Thoracic aorta (tissue), 2 donors: ENCODE measurements around the gene RELN. TPM values are rescaled to one million over a fixed set of nuclear protein-coding genes. Genes with fewer than 3 reads are reported as not detected.

Experiments
- ATAC-seq: fragments of 150-250 bp; one replicate; pipeline ENCODE4 v1.8.0; 2017; ENCODE audit warnings: low read depth; ENCODE audit not compliant: insufficient number of reproducible peaks, low FRiP score
- DNase-seq: peaks from one replicate; pipeline ENCODE4 v3.0.0-alpha.2; 2020; ENCODE audit warnings: low spot score
- H3K27ac ChIP-seq, 2 donors: fragments of 200-600 bp; sonication (generic); 1 replicate in 1 of 2; 2 replicates in 1 of 2; pipeline ENCODE4 v1.5.1; 2016; ENCODE audit warnings: mild to moderate bottlenecking in 2 of 2, moderate library complexity in 2 of 2
- H3K27me3 ChIP-seq: fragments of 200-600 bp; sonication (generic); replicated peaks from 2 replicates; pipeline ENCODE4 v1.6.0; 2016; ENCODE audit warnings: mild to moderate bottlenecking; ENCODE audit not compliant: insufficient read depth
- H3K36me3 ChIP-seq: fragments of 200-600 bp; sonication (generic); one replicate; pipeline ENCODE4 v1.5.1; 2016
- H3K4me1 ChIP-seq, 2 donors: fragments of 200-600 bp; sonication (generic); 1 replicate in 1 of 2; 2 replicates in 1 of 2; pipeline versions ENCODE4 v1.5.1 to v1.6.0; 2016; ENCODE audit warnings: low read depth in 2 of 2, mild to moderate bottlenecking in 1 of 2; ENCODE audit not compliant: control insufficient read depth in 1 of 2
- H3K4me3 ChIP-seq: fragments of 200-600 bp; sonication (generic); 2 replicates; pipeline ENCODE4 v1.5.1; 2016; ENCODE audit warnings: mild to moderate bottlenecking
- H3K9me3 ChIP-seq: fragments of 200-600 bp; sonication (generic); 2 replicates; pipeline ENCODE4 v1.5.1; 2016
- total RNA-seq, 2 donors: library from RNA; depleted of rRNA; stranded (reverse); fragments of >200 nt; gene quantifications; one replicate each; pipeline versions ENCODE4 v1.1.0 to v1.2.3, GENCODE V29; 2016
- TF ChIP-seq, protein P1 (sequence below): fragments of 200-600 bp; sonication (generic); IDR thresholded peaks from one replicate; pipeline ENCODE4 v1.5.1; 2019; ENCODE audit warnings: antibody characterized with exemption

RELN gene
- total RNA-seq, 2 donors from 2014 or later = 0.49 to 5.1 TPM

DNA sequence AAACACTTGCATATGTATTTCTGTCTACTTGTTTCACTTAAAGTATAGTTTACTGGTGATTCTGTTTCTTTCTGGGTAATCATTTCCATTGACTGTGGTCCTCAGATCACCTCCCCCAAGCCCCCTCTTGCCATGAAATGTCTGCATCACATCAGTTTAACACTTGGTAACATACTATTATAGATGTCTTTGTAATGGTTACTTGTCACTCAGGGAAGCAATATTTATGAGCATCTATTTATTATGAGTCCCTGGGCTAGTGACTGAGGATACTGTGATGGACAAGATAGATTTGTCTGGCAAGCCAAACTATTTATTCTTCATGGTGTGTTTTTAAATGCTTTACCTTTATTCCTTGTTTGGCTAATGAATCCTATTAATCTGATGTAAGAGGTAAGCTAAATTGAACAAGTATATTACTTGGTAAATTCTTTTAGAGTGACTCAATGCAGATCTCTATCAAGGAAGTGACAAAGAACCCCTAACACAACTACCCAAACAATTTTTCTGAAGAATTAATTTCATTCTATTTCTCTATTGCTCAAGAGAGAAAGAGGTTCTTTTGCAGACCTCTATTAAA is 270.9 kb downstream of the RELN start:
- no peak overlapping the region for H3K27ac ChIP-seq
- no peaks in the 10 kb centered on the region for H3K9me3 ChIP-seq
- TF ChIP-seq, protein P1, sequence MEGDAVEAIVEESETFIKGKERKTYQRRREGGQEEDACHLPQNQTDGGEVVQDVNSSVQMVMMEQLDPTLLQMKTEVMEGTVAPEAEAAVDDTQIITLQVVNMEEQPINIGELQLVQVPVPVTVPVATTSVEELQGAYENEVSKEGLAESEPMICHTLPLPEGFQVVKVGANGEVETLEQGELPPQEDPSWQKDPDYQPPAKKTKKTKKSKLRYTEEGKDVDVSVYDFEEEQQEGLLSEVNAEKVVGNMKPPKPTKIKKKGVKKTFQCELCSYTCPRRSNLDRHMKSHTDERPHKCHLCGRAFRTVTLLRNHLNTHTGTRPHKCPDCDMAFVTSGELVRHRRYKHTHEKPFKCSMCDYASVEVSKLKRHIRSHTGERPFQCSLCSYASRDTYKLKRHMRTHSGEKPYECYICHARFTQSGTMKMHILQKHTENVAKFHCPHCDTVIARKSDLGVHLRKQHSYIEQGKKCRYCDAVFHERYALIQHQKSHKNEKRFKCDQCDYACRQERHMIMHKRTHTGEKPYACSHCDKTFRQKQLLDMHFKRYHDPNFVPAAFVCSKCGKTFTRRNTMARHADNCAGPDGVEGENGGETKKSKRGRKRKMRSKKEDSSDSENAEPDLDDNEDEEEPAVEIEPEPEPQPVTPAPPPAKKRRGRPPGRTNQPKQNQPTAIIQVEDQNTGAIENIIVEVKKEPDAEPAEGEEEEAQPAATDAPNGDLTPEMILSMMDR = no peak
- ATAC-seq = no peak
- no peak for DNase-seq
- no peak overlapping the region for H3K4me3 ChIP-seq
- no peaks in the 10 kb centered on the region for H3K36me3 ChIP-seq
- no peaks in the 10 kb centered on the region for H3K4me1 ChIP-seq
- no peaks in the 10 kb centered on the region for H3K27me3 ChIP-seq

DNA sequence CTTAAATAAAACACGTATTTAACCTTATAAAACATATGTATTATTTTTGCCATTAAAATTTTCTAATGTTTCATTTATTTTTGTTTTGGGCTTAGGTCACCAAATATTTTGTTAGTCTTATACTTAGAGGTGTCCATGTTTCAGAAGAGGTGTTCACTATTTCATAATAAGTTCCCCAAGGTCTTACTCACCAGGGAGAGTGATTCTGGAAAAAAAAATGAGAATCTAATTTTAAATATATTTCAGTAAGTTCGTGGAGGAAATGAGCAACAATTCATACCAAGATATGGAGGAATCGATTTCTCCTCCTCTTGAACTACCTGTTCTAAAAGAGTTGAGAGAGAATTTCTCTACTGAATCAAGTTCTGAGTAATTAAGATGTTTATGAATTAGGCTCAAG is 271.9 kb downstream of the RELN start:
- no peaks in the 10 kb centered on the region for H3K9me3 ChIP-seq
- H3K4me3 ChIP-seq = no peak overlapping the region
- no peak overlapping the region for H3K27ac ChIP-seq
- no peaks in the 10 kb centered on the region for H3K4me1 ChIP-seq
- ATAC-seq (no peak), DNase-seq (no peak)
- TF ChIP-seq, protein P1 = no peak
- H3K27me3 ChIP-seq = no peaks in the 10 kb centered on the region
- H3K36me3 ChIP-seq = no peaks in the 10 kb centered on the region

DNA sequence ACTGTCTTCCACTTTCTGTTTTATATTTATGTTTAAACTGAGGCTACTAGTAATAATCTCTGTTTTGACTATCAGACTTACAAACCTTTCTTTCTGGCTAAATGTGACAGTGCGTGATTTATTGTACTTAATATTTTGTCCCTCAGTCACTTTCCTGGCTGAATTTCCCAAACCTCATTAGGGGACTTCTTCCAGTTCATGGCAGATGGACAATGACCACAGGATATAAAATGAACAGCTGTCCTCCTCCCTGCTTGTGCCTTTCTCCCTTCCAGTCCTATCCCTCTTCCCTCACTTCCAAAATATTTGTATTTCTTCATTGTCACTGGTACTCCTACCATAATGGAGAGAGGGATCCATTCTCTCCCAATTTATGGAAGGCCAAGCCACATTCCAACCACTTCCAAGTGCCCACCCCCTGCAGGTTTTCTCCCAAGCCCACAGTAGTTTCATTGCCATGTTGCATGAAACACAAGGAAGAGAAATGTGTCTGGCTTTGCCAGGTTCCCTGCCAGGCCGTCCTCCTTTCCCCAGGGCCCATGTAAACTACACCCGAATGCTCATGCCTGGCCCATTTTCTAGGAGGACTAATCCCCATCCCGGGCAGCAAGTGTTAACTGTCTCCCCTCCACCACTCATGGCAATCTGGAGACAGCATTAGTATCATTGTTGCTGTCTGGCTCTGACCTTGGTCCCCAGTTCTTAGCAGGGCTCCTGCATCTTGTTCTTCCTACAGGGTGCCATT is 273.9 kb downstream of the RELN start:
- no peak for ATAC-seq
- Histone ChIP-seq H3K36me3 (no peaks in the 10 kb centered on the region), H3K27ac (no peak overlapping the region), H3K4me1 (no peaks in the 10 kb centered on the region), H3K9me3 (no peaks in the 10 kb centered on the region), H3K27me3 (no peaks in the 10 kb centered on the region), H3K4me3 (no peak overlapping the region)
- no peak for DNase-seq
- TF ChIP-seq, protein P1 = no peak

DNA sequence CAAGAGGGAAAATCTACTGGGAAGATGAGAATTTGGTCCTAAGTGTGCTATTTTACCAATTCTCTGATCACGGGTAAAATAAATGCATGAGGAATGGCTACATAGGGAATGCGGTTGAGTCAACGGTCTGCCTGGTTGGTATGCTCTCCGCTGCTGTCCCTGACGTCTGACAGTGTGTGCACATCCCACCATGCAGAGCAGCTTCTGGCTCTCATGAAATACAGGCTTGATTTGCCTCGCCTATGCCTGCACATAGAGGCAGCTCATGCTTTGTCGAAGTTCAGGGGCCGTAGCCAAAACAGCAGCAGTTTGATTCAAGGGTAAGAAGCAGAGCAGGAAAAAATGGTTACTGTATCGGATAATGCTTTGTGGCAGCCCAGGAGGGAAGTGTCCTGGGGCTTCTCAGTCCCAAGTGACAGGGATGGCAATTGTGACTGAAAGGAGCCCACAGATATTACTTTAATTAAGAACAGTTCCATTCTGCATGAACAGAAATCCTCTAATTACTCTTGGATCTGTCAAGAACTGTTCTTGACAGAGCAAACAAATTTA is 275.0 kb downstream of the RELN start:
- no peak overlapping the region for H3K4me3 ChIP-seq
- no peak overlapping the region for H3K27ac ChIP-seq
- H3K4me1 ChIP-seq = no peaks in the 10 kb centered on the region
- H3K27me3 ChIP-seq = no peaks in the 10 kb centered on the region
- no peaks in the 10 kb centered on the region for H3K36me3 ChIP-seq
- ATAC-seq (no peak), DNase-seq (no peak)
- H3K9me3 ChIP-seq = no peaks in the 10 kb centered on the region
- TF ChIP-seq, protein P1 = no peak

DNA sequence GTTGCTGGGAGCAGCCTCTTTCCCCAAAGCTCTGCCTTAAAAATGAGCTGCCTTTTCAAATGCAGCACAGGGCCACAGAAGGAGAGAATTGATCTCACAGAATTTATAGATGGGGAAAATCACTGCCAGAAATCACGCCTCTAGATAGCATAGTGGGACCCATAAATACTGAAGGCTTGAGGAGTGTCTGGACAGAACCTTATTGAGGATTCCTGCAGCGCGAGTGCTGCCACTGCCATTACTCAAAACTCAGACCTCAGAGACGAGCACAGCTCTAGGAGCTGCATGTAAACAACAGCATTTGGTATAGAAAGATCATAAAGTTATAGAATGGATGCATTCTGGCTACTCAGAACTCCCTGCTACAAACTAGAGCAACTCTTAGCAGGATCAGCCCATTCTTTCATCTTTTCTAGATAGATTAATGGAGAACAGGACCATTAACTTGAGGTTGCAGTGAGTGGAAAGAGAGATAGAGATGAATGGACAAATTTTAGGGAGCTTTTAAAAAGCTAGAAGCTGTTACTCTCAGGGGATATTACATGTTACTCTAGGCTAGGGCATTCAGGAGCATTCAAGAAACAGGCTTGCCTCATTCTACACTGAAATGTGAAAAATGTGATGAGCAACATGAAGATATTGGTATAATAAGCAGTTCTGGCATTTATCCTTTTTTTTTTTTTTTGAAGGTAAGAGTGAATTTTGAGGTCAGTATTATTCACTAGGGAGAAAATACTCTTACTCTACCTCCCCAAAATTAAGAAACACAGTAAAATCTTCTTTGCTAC is 276.3 kb downstream of the RELN start:
- no peaks in the 10 kb centered on the region for H3K4me1 ChIP-seq
- DNase-seq = no peak
- TF ChIP-seq, protein P1 = no peak
- H3K27me3 ChIP-seq = no peaks in the 10 kb centered on the region
- ATAC-seq = no peak
- no peaks in the 10 kb centered on the region for H3K36me3 ChIP-seq
- H3K9me3 ChIP-seq = no peaks in the 10 kb centered on the region
- no peak overlapping the region for H3K27ac ChIP-seq
- no peak overlapping the region for H3K4me3 ChIP-seq
